OCI-LY3 (cell line): ENCODE results near the gene CCSER1.

Experiments used
- EZH2phosphoT487 ChIP-seq: fragments of 200-600 bp; shearing (Covaris generic); IDR thresholded peaks from 2 replicates; pipeline ENCODE4 v1.6.1; 2018; ENCODE audit warnings: antibody characterized with exemption, mixed run types, low read depth
- TF ChIP-seq, protein P1 (sequence below): fragments of 200-600, 300-600 bp; sonication (generic); IDR thresholded peaks from 2 replicates; pipeline ENCODE4 v1.5.1; 2014; ENCODE audit warnings: antibody characterized with exemption, low read length, low read depth

DNA sequence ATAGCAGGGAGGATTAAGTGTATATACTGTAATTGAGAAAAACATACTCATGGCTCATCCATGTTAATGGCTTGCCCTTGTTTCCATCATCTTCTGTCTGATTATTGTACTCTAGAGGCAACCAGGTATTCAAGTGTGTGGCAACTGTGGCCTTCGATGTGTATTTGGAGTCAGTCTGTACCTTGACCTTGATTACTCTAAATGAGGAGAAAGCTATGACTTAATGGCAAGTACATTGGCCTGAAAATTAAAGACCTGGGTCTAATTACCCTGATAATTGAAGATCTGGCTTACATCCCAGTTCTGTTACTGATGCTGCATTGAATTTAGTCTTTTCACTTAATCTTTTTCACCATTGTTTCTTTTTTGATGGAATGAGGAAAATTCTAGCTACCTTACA, 409.2 kb downstream of the CCSER1 start:
- TF ChIP-seq, protein P1, sequence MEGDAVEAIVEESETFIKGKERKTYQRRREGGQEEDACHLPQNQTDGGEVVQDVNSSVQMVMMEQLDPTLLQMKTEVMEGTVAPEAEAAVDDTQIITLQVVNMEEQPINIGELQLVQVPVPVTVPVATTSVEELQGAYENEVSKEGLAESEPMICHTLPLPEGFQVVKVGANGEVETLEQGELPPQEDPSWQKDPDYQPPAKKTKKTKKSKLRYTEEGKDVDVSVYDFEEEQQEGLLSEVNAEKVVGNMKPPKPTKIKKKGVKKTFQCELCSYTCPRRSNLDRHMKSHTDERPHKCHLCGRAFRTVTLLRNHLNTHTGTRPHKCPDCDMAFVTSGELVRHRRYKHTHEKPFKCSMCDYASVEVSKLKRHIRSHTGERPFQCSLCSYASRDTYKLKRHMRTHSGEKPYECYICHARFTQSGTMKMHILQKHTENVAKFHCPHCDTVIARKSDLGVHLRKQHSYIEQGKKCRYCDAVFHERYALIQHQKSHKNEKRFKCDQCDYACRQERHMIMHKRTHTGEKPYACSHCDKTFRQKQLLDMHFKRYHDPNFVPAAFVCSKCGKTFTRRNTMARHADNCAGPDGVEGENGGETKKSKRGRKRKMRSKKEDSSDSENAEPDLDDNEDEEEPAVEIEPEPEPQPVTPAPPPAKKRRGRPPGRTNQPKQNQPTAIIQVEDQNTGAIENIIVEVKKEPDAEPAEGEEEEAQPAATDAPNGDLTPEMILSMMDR, result no peak
- no peak for TF ChIP-seq EZH2phosphoT487
